ENCODE measurements around the gene CEP170B. TPM values are rescaled to one million over a fixed set of nuclear protein-coding genes. Genes with fewer than 3 reads are reported as not detected.
"Not testable (repeated sequence)": the region's sequence is repeated elsewhere in the genome, so short reads cannot be mapped to it uniquely, and the experiment has no call there.

CEP170B gene
- total and polyA plus RNA-seq, 2 donors (not counting 3 experiments of a cell fraction or from before 2014, with no cell fraction given): 13.9 to 38.6 TPM

DNA sequence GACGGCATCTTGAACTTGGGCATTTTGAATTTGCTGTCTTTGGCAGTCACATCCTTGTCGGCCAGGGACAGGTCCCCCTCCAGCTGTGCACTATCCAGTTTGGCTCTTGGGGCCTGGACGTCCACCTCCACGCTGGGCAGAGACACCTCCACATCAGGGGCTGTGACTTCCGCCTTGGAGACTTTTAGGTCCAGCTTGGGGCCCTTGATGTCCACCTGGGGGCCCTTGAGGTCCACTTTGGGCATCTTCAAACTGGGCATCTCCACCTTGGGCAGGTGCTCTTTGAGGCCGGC, 78.9 kb downstream of the CEP170B start:
- H3K4me3 ChIP-seq (replicated peaks in 1 of 3; ENCODE audit: insufficient read depth in 1 of 3, low read depth in 1 of 3, low read length in 3 of 3): not testable (repeated sequence)
- CTCF ChIA-PET: interaction anchor here (1.4 kb wide), 1 partner anchor 102 kb away, joined by 4 read pairs; no protein-coding TSS in a partner anchor

DNA sequence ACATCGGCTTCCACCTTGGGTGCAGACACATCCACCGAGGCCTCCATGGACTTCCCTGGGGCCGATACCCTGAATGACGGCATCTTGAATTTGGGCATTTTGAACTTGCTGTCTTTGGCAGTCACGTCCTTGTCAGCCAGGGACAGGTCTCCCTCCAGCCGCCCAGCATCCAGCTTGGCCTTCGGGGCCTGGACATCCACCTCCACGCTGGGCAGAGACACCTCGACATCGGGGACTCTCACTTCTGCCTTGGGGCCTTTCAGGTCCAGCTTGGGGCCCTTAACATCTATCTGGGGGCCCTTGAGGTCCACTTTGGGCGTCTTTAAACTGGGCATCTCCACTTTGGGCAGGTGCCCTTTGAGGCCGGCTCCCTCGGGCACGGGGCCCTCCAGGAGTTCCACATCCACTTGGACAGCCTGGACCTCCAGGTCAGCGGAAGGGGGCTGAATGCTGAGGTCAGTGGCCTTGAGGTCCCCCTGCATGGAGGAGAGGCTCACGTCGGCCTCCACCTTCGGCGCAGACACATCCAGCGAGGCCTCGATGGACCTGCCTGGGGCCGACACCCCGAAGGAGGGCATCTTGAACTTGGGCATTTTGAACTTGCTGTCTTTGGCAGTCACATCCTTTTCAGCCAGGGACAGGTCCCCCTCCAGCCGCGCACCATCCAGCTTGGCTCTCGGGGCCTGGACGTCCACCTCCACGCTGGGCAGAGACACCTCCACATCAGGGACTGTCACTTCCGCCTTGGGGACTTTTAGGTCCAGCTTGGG, 79.6 kb downstream of the CEP170B start:
- FAIRE-seq; H3K4me2 ChIP-seq (ENCODE audit: insufficient read depth, low read length); H3K36me3 ChIP-seq (ENCODE audit: control insufficient read depth in 2 of 2, extremely low read depth in 1 of 2, insufficient read depth in 2 of 2, low read length in 2 of 2); POLR2A ChIA-PET; H3K27me3 ChIP-seq (ENCODE audit: control insufficient read depth in 2 of 2, insufficient read depth in 2 of 2, low read length in 2 of 2); DNase-seq (ENCODE audit: low read depth, low spot score); intact Hi-C loops (cut with micrococcal nuclease); H3K9me1 ChIP-seq (replicated peaks; ENCODE audit: control insufficient read depth, extremely low read depth, insufficient read depth, low read length); H3K4me1 ChIP-seq (ENCODE audit: control insufficient read depth, extremely low read depth, insufficient read depth, low read length); H3K9ac ChIP-seq (replicated peaks; ENCODE audit: extremely low read depth, insufficient read depth, low read length); H3K4me3 ChIP-seq (replicated peaks in 1 of 3; ENCODE audit: insufficient read depth in 1 of 3, low read depth in 1 of 3, low read length in 3 of 3); H4K20me1 ChIP-seq (replicated peaks; ENCODE audit: control insufficient read depth, extremely low read depth, insufficient read depth, low read length); BruUV-seq (replicated peaks); H2AFZ ChIP-seq (ENCODE audit: low read depth, low read length); H3K27ac ChIP-seq (ENCODE audit: insufficient read depth, low read depth, low read length); H3K9me3 ChIP-seq (replicated peaks; ENCODE audit: control insufficient read depth, insufficient read depth, low read length); dilution Hi-C loops (cut with MboI; ENCODE audit: extremely low pct_ligation_motif_present, low sequenced_read_pairs); H3K79me2 ChIP-seq (ENCODE audit: control insufficient read depth, insufficient read depth, low read length): not testable (repeated sequence)
- CTCF ChIA-PET: interaction anchor here (0.9 to 1.4 kb wide), 2 partner anchors 11 to 101 kb away, joined by 3 to 4 read pairs; no protein-coding TSS in a partner anchor

More for the DNA sequence above, 78.9 kb downstream of the CEP170B start:
- H3K79me2 ChIP-seq (ENCODE audit: control insufficient read depth, insufficient read depth, low read length); H3K4me1 ChIP-seq (ENCODE audit: control insufficient read depth, extremely low read depth, insufficient read depth, low read length); H4K20me1 ChIP-seq (replicated peaks; ENCODE audit: control insufficient read depth, extremely low read depth, insufficient read depth, low read length); POLR2A ChIA-PET; H3K9me3 ChIP-seq (replicated peaks; ENCODE audit: control insufficient read depth, insufficient read depth, low read length); intact Hi-C loops (cut with micrococcal nuclease); DNase-seq (ENCODE audit: low read depth, low spot score); BruUV-seq (replicated peaks); H3K9ac ChIP-seq (replicated peaks; ENCODE audit: extremely low read depth, insufficient read depth, low read length); dilution Hi-C loops (cut with MboI; ENCODE audit: extremely low pct_ligation_motif_present, low sequenced_read_pairs); H3K4me2 ChIP-seq (ENCODE audit: insufficient read depth, low read length); H3K9me1 ChIP-seq (replicated peaks; ENCODE audit: control insufficient read depth, extremely low read depth, insufficient read depth, low read length); H2AFZ ChIP-seq (ENCODE audit: low read depth, low read length); H3K27ac ChIP-seq (ENCODE audit: insufficient read depth, low read depth, low read length); H3K27me3 ChIP-seq (ENCODE audit: control insufficient read depth in 2 of 2, insufficient read depth in 2 of 2, low read length in 2 of 2); H3K36me3 ChIP-seq (ENCODE audit: control insufficient read depth in 2 of 2, extremely low read depth in 1 of 2, insufficient read depth in 2 of 2, low read length in 2 of 2); FAIRE-seq: not testable (repeated sequence)

DNA sequence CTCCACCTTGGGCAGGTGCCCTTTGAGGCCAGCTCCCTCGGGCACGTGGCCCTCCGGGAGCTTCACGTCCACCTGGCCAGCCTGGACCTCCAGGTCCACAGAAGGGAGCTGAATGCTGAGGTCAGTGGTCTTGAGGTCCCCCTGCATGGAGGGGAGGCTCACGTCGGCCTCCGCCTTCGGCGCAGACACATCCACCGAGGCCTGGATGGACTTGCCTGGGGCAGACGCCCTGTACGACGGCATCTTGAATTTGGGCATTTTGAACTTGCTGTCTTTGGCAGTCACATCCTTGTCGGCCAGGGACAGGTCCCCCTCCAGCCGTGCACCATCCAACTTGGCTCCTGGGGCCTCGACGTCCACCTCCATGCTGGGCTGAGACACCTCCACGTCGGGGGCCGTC, 80.2 kb downstream of the CEP170B start:
- CTCF ChIA-PET: interaction anchor here (0.9 to 1.4 kb wide), 2 partner anchors 12 to 101 kb away, joined by 3 to 4 read pairs; no protein-coding TSS in a partner anchor
- H3K9me1 ChIP-seq (replicated peaks; ENCODE audit: control insufficient read depth, extremely low read depth, insufficient read depth, low read length); dilution Hi-C loops (cut with MboI; ENCODE audit: extremely low pct_ligation_motif_present, low sequenced_read_pairs): not testable (repeated sequence)

More for the DNA sequence above, 80.2 kb downstream of the CEP170B start:
- BruUV-seq (replicated peaks); FAIRE-seq; H2AFZ ChIP-seq (ENCODE audit: low read depth, low read length); POLR2A ChIA-PET; H3K4me1 ChIP-seq (ENCODE audit: control insufficient read depth, extremely low read depth, insufficient read depth, low read length); H3K4me3 ChIP-seq (replicated peaks in 1 of 3; ENCODE audit: insufficient read depth in 1 of 3, low read depth in 1 of 3, low read length in 3 of 3); H3K4me2 ChIP-seq (ENCODE audit: insufficient read depth, low read length); H3K9ac ChIP-seq (replicated peaks; ENCODE audit: extremely low read depth, insufficient read depth, low read length); H3K79me2 ChIP-seq (ENCODE audit: control insufficient read depth, insufficient read depth, low read length); H3K27ac ChIP-seq (ENCODE audit: insufficient read depth, low read depth, low read length); H3K36me3 ChIP-seq (ENCODE audit: control insufficient read depth in 2 of 2, extremely low read depth in 1 of 2, insufficient read depth in 2 of 2, low read length in 2 of 2); H3K9me3 ChIP-seq (replicated peaks; ENCODE audit: control insufficient read depth, insufficient read depth, low read length); intact Hi-C loops (cut with micrococcal nuclease); DNase-seq (ENCODE audit: low read depth, low spot score); H3K27me3 ChIP-seq (ENCODE audit: control insufficient read depth in 2 of 2, insufficient read depth in 2 of 2, low read length in 2 of 2); H4K20me1 ChIP-seq (replicated peaks; ENCODE audit: control insufficient read depth, extremely low read depth, insufficient read depth, low read length): not testable (repeated sequence)

Other genes starting within 250 kb of the CEP170B start
- 117 and 124 TPM in 2 replicates for gene INF2, start 175.7 kb upstream of the CEP170B start, total RNA-seq
- gene INF2, start 175.7 kb upstream of the CEP170B start, polyA plus RNA-seq: 55.3 and 83.9 TPM in 2 replicates
- gene ADSS1, start 141.0 kb upstream of the CEP170B start, total RNA-seq: 1.9 and 2.7 TPM in 2 replicates
- 1.3 and 1.9 TPM in 2 replicates for gene ADSS1, start 141.0 kb upstream of the CEP170B start, polyA plus RNA-seq
- gene SIVA1, start 112.1 kb upstream of the CEP170B start, total RNA-seq: 92.7 and 101 TPM in 2 replicates
- 299 and 364 TPM in 2 replicates for gene SIVA1, start 112.1 kb upstream of the CEP170B start, polyA plus RNA-seq
- 172 and 191 TPM in 2 replicates for gene AKT1, start 69.5 kb upstream of the CEP170B start, total RNA-seq
- gene AKT1, start 69.5 kb upstream of the CEP170B start, polyA plus RNA-seq: 177 and 186 TPM in 2 replicates
- 3.8 and 4.0 TPM in 2 replicates for gene ZBTB42, start 64.2 kb upstream of the CEP170B start, total RNA-seq
- 3.1 and 3.8 TPM in 2 replicates for gene ZBTB42, start 64.2 kb upstream of the CEP170B start, polyA plus RNA-seq
- gene PLD4, start 59.6 kb downstream of the CEP170B start, total RNA-seq: 0.05 and 0.11 TPM in 2 replicates
- 0.01 and 0.03 TPM in 2 replicates for gene PLD4, start 59.6 kb downstream of the CEP170B start, polyA plus RNA-seq
- 68.7 and 81.9 TPM in 2 replicates for gene AHNAK2, start 113.1 kb downstream of the CEP170B start, total RNA-seq
- 16.6 and 17.7 TPM in 2 replicates for gene AHNAK2, start 113.1 kb downstream of the CEP170B start, polyA plus RNA-seq
- 5.3 and 5.6 TPM in 2 replicates for gene CLBA1, start 120.5 kb downstream of the CEP170B start, total RNA-seq
- gene CLBA1, start 120.5 kb downstream of the CEP170B start, polyA plus RNA-seq: 4.9 and 5.2 TPM in 2 replicates
- gene CDCA4, start 155.8 kb downstream of the CEP170B start, total RNA-seq: 44.5 and 46.3 TPM in 2 replicates
- gene CDCA4, start 155.8 kb downstream of the CEP170B start, polyA plus RNA-seq: 29.9 and 35.5 TPM in 2 replicates
- gene GPR132, start 200.2 kb downstream of the CEP170B start, total RNA-seq: not detected in 2 replicates
- gene GPR132, start 200.2 kb downstream of the CEP170B start, polyA plus RNA-seq: not detected in 2 replicates